MCF 10A (cell line): Measurements from ENCODE around the gene MAPKAPK2. TPM values are rescaled to one million over a fixed set of nuclear protein-coding genes. Genes with fewer than 3 reads are reported as not detected.
A peak's percentile ranks its signal among the peaks of the same experiment; 100 is the strongest.

Experiments used
- BruUV-seq: library from RNA; stranded (reverse); fragments of 400-500 nt; replicated peaks from 2 replicates; lab custom pipeline; 2021; lab: Mats Ljungman, UMichigan
- CTCF ChIA-PET: fragments of 300-600 bp; sonication (Branson Sonifier 250); formaldehyde crosslinking; extraction: SDS; loops from one replicate; lab custom pipeline; 2021; ENCODE audit warnings: antibody characterized with exemption, inconsistent platforms; lab: Yijun Ruan, JAX
- POLR2A ChIA-PET: fragments of 300-600, 350-650 bp; sonication (Branson Sonifier 250); formaldehyde crosslinking; extraction: SDS; loops from one replicate; lab custom pipeline; 2020; ENCODE audit warnings: antibody characterized with exemption, inconsistent platforms; lab: Yijun Ruan, JAX
- DNase-seq: peaks from one replicate; pipeline ENCODE4 v3.0.0-alpha.2; 2018; ENCODE audit not compliant: unreplicated experiment
- H3K27ac Mint-ChIP-seq: one replicate; pipeline ENCODE4 v1.8.0; 2022; ENCODE audit warnings: mild to moderate bottlenecking, low read depth, mixed read lengths; ENCODE audit not compliant: unreplicated experiment
- H3K27me3 Mint-ChIP-seq: one replicate; pipeline ENCODE4 v1.8.0; 2022; ENCODE audit warnings: mixed read lengths; ENCODE audit not compliant: insufficient read depth, unreplicated experiment
- H3K36me3 Mint-ChIP-seq: one replicate; pipeline ENCODE4 v1.8.0; 2022; ENCODE audit warnings: mild to moderate bottlenecking, moderate library complexity, mixed read lengths; ENCODE audit not compliant: insufficient read depth, unreplicated experiment
- H3K4me1 Mint-ChIP-seq: one replicate; pipeline ENCODE4 v1.8.0; 2022; ENCODE audit warnings: mixed read lengths; ENCODE audit not compliant: insufficient read depth, unreplicated experiment
- H3K4me3 Mint-ChIP-seq: one replicate; pipeline ENCODE4 v1.8.0; 2022; ENCODE audit warnings: mild to moderate bottlenecking, moderate library complexity, mixed read lengths; ENCODE audit not compliant: unreplicated experiment
- H3K9me3 Mint-ChIP-seq: one replicate; pipeline ENCODE4 v1.8.0; 2022; ENCODE audit warnings: mixed read lengths; ENCODE audit not compliant: unreplicated experiment
- intact Hi-C: fragments of 100-400 bp; cut with micrococcal nuclease; formaldehyde crosslinking; loops from 2 replicates; pipeline ENCODE4 v1.14.1; 2022
- total RNA-seq: library from RNA; stranded (reverse); gene quantifications from 2 replicates; pipeline ENCODE4 v1.2.3, GENCODE V29; 2022
- TF ChIP-seq, protein P1 (sequence below): fragments of 200-600 bp; IDR thresholded peaks from one replicate; pipeline ENCODE4 v1.8.0; 2022; ENCODE audit warnings: antibody characterized with exemption, mild to moderate bottlenecking; ENCODE audit not compliant: unreplicated experiment

Gene MAPKAPK2
- total RNA-seq, 1 experiment from 2014 or later = 142 TPM

- no TSS peak for BruUV-seq
- POLR2A ChIA-PET = interaction anchor here (0.6 to 8.0 kb wide), 7 partner anchors 9 to 206 kb away, joined by 3 to 52 read pairs (median 7); partner anchors contain the start of gene RASSF5
- intact Hi-C loops = no loop called here
- TF ChIP-seq, protein P1, sequence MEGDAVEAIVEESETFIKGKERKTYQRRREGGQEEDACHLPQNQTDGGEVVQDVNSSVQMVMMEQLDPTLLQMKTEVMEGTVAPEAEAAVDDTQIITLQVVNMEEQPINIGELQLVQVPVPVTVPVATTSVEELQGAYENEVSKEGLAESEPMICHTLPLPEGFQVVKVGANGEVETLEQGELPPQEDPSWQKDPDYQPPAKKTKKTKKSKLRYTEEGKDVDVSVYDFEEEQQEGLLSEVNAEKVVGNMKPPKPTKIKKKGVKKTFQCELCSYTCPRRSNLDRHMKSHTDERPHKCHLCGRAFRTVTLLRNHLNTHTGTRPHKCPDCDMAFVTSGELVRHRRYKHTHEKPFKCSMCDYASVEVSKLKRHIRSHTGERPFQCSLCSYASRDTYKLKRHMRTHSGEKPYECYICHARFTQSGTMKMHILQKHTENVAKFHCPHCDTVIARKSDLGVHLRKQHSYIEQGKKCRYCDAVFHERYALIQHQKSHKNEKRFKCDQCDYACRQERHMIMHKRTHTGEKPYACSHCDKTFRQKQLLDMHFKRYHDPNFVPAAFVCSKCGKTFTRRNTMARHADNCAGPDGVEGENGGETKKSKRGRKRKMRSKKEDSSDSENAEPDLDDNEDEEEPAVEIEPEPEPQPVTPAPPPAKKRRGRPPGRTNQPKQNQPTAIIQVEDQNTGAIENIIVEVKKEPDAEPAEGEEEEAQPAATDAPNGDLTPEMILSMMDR = no peak
- H3K9me3 Mint-ChIP-seq = no peaks in the 10 kb centered on the region
- H3K36me3 Mint-ChIP-seq = peaks cover 16% of the 10 kb centered on the region
- H3K4me1 Mint-ChIP-seq = peaks cover 68% of the 10 kb centered on the region
- CTCF ChIA-PET = interaction anchor here (0.6 to 11.8 kb wide), 11 partner anchors 9 to 691 kb away, joined by 3 to 158 read pairs (median 9); no protein-coding TSS in a partner anchor
- H3K27me3 Mint-ChIP-seq = no peaks in the 10 kb centered on the region
- no peak overlapping the region for H3K27ac Mint-ChIP-seq
- H3K4me3 Mint-ChIP-seq = no peak overlapping the region
- DNase-seq = no peak
Observed at GRCh38 chr1:206713910-206714312, 29.2 kb downstream of the MAPKAPK2 start.

GRCh38 chr1:206714331-206715058 is 29.8 kb downstream of the MAPKAPK2 start:
- Mint-ChIP-seq H3K4me1 (peaks cover 62% of the 10 kb centered on the region), H3K36me3 (peaks cover 16% of the 10 kb centered on the region), H3K27ac (peak overlapping the region; percentile 9), H3K4me3 (peak overlapping the region; percentile 4), H3K27me3 (no peaks in the 10 kb centered on the region), H3K9me3 (no peaks in the 10 kb centered on the region)
- DNase-seq = peak; percentile 99
- BruUV-seq = no TSS peak
- ChIA-PET CTCF (interaction anchor here (0.6 to 11.8 kb wide), 21 partner anchors 9 to 690 kb away, joined by 3 to 158 read pairs (median 5); no protein-coding TSS in a partner anchor), POLR2A (interaction anchor here (0.7 to 8.0 kb wide), 10 partner anchors 9 to 316 kb away, joined by 3 to 52 read pairs (median 5); no protein-coding TSS in a partner anchor)
- intact Hi-C loops = no loop called here
- TF ChIP-seq, protein P1 = no peak

- H3K27me3 Mint-ChIP-seq = no peaks in the 10 kb centered on the region
- TF ChIP-seq, protein P1 = no peak
- H3K27ac Mint-ChIP-seq = peak overlapping the region; percentile 9
- H3K4me3 Mint-ChIP-seq = peak overlapping the region; percentile 4
- no peak for DNase-seq
- POLR2A ChIA-PET = interaction anchor here (0.7 to 8.0 kb wide), 11 partner anchors 8 to 315 kb away, joined by 3 to 52 read pairs (median 6); no protein-coding TSS in a partner anchor
- CTCF ChIA-PET = interaction anchor here (0.6 to 11.8 kb wide), 21 partner anchors 10 to 355 kb away, joined by 3 to 158 read pairs (median 5); no protein-coding TSS in a partner anchor
- no TSS peak for BruUV-seq
- peaks cover 16% of the 10 kb centered on the region for H3K36me3 Mint-ChIP-seq
- H3K9me3 Mint-ChIP-seq = no peaks in the 10 kb centered on the region
- H3K4me1 Mint-ChIP-seq = peaks cover 56% of the 10 kb centered on the region
- intact Hi-C loops = no loop called here
Observed at GRCh38 chr1:206715120-206715519, 30.4 kb downstream of the MAPKAPK2 start.

- Mint-ChIP-seq H3K27ac (peak overlapping the region; percentile 9), H3K36me3 (peaks cover 11% of the 10 kb centered on the region), H3K9me3 (no peaks in the 10 kb centered on the region), H3K4me3 (no peak overlapping the region), H3K4me1 (peaks cover 51% of the 10 kb centered on the region), H3K27me3 (no peaks in the 10 kb centered on the region)
- DNase-seq = no peak
- ChIA-PET CTCF (interaction anchor here (0.6 to 11.8 kb wide), 17 partner anchors 10 to 289 kb away, joined by 3 to 158 read pairs (median 5); partner anchors contain the start of gene DYRK3), POLR2A (interaction anchor here (0.6 to 8.0 kb wide), 8 partner anchors 7 to 305 kb away, joined by 3 to 52 read pairs (median 7); no protein-coding TSS in a partner anchor)
- BruUV-seq = no TSS peak
- TF ChIP-seq, protein P1 = no peak
- intact Hi-C loops = no loop called here
Observed at GRCh38 chr1:206715552-206716158, 30.9 kb downstream of the MAPKAPK2 start.
